Measurements from ENCODE around the gene TSC22D4.
"Not testable (repeated sequence)": the region's sequence is repeated elsewhere in the genome, so short reads cannot be mapped to it uniquely, and the experiment has no call there.

Gene TSC22D4

DNA sequence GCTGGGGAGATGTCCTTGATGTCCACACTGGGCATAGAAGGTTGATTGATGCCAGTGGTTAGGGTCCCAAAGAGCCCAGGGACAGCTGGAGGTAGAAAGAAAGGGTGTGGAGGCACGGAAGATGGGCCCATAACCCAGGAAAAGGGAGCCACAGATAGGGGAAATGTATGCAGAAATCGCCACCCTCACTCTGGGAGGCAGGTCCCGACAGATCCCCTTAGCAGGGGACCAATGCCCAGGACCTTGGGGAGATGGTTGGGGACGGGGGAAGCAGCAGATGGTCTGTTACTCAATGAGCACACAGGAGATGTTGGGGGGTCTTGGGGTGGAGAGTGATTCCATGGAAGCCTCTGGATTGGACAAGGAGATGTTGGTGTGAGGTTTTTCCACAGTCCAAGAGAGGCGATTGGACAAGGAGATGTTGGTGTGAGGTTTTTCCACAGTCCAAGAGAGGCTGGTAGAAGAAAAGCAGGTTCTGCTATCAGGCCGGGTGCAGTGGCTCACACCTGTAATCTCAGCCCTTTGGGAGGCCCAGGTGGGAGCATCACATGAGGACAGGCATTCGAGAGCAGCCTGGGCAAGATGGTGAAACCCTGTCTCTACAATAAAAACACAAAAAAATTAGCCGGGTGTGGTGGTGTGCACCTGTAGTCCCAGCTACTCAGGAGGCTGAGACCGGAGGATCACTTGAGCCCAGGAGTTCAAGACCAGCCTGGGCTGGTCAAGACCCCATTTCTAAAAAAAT is 35.7 kb downstream of the TSC22D4 start:
- no peak for DNase-seq (ENCODE audit: low read depth)

DNA sequence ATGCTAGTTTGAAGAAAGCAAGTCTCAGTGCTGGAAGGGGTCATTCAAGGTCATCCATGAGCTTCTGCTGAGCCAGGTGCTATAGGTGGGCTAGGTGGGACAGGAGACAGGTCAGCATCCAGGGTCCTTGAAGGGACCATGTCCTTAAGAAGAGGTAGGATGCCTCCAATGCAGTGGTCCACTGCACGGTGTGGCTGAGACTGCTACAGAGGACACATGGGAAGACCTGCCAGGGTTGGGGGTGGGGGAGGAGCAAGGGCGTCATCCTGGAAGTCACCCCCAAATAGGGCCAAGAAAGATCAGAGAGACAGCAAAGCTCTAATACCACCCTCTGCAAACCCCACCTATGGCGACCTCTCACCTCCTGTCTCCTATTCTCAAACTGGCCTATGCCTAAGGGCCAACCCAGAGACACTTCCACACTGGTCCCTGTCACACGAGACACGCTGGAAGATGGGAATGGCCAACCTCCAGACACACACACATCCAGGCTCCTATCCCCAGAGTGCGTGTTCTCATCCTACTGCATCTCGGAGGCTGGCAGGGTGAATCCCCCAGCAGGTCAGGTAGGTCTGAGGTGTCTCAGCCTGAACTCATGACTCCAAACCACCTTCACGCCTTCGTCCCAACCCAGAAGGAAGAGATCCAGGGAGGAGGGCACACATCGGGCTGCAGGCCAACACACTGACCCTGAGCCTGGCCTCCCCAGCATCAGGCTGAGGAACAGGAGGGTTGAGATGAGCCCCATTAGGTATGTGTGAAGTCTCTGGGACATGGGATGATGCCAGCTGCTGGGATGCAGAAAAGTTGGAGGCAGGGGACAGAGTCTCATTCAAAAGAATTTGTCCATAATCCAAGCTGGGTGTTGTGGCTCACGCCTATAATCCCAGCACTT is 37.1 kb downstream of the TSC22D4 start:
- no peak for DNase-seq (ENCODE audit: low read depth)

DNA sequence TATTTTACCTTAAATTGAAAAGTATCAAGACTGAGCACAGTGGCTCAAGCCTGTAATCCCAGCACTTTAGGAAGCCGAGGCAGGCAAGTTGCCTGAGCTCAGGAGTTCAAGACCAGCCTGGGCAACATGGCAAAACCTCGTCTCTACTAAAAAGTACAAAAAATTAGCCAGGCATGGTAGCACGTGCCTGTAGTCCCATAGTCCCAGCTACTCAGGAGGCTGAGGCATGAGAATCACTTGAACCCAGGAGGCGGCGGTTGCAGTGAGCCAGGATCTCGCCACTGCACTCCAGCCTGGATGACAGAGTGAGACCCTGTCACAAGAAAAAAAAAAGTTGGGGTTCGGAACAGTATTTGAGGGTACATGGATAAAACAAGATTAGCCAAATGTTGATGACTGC is 39.8 kb downstream of the TSC22D4 start:
- not testable (repeated sequence) for DNase-seq (ENCODE audit: low read depth)

GRCh38 chr7:100438731-100439130 is 40.3 kb downstream of the TSC22D4 start:
- not testable (repeated sequence) for DNase-seq (ENCODE audit: low read depth)

- no peak for DNase-seq (ENCODE audit: low read depth)
These were observed 40.8 kb downstream of the TSC22D4 start for GRCh38 chr7:100438172-100438571.

DNA sequence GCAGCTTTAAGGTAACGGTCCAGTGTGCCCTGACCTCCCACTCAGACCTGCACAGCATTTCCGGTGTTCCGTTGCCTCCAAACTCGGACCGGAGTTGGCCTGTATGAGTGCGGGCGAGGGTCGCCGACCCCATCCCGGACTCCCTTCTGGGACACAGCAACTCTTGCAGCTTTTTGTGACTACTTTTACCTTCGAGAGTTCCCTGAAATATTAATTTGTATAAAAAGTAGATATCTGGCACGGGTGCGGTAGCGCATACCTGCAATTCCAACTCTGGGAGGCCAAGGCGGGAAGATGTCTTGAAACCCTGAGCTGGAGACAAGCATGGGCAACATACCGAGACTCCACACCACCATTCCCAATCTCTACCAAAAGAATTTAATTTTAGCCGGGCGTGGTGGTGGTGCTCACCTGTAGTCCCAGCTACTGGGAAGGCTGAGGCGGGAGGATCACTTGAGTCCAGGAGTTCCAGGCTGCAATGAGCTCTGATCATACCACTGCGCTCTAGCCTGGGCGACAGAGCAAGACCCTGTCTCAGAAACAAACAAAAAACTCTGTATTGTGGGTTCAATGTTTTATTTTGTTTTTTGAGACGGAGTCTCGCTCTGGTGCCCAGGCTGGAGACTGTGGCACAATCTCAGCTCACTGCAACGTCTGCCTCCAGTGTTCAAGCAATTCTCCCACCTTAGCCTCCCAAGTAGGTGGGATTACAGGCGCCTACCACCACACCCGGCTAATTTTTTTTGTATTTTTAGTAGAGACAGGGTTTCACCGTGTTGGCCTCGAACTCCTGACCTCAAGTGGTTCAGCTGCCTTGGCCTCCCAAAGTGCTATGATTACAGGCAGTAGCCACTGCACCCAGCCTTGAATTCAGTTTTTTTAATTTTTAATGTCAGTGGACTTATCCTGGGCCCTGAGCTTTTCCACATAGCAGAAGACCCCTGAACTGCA is 41.6 kb downstream of the TSC22D4 start:
- DNase-seq (ENCODE audit: low read depth): no peak

DNA sequence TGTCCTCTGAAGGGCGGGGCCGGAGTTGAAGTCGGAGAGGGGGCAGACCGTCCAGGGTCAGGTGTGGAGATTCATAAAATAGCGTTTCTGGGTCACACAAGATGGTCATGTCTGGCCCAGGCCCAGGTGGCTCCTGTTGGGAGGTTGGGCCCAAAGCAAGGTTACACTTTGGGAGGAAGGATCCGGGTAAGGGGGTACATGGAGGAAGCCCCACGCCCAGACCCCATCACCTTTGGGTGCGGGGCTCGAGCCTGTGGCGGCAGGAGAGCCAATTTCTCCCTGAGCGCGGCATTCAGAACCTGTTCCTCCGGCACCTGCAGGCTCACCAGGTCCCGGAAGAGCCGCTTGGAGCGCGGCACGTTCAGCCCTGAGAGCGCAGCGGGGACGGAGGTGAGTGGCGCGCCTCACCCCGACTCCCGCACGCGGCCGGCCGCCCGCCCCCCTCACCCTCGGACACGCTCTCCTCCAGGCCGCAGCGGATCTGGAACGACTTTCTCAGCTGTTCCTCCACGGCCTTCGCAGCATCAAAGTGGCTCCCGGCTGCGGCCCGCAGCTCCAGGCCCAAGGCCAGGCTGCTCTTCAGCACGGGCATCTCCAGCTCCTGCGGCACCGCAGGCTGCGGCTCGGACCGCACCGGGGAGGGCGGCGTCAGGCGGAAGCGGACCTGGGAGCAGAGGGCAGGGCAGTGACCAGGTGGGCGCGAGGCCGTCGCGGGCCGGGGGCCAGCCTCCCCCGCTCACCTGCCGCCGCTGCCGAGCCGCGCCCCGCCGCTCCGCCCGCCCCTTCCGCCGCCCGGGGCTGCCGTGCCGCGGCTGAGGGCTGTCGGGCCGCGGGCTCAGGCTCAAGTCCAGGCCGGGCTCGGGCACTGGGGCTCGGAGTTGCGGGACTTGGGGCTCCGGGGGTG is 43.4 kb downstream of the TSC22D4 start:
- no peak for DNase-seq (ENCODE audit: low read depth)

DNA sequence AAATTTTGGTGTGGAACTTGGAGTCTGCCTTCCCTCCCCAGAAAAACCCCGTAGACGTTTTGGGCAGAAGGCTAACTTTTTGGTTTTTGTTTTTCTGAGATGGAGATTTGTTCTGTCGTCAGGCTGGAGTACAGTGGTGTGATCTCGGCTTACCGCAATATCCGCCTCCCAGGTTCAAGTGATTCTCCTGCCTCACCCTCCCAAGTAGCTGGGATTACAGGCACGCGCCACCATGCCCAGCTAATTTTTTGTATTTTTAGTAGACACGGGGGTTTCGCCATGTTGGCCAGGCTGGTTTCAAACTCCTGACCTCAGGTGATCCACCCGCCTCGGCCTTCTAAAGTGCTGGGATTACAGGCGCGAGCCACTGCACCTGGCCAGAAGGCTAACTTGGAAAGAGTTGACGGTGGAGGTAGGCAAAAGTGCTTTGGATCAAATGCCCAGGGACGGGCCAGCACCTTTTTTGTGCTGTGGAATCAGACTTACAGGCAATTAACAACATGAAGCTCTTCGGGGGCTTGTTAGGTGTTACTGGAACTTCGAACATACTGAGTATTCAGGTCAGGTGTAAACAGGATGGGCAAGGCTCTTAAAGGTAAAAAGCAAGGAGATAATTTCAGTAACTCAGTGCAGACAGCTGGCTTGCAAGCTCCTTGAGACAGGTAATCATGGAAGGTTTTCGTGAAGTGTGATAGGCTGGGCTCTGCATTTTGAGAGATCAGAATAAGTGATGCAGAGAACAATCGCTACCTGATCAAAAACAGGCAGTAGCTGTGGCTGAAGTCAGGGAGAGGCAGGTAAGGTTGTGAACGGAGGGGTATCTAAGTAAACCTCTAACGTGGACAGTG is 44.5 kb downstream of the TSC22D4 start:
- no peak for DNase-seq (ENCODE audit: low read depth)

GRCh38 chr7:100433592-100434296 is 45.3 kb downstream of the TSC22D4 start:
- DNase-seq (ENCODE audit: low read depth): no peak

DNA sequence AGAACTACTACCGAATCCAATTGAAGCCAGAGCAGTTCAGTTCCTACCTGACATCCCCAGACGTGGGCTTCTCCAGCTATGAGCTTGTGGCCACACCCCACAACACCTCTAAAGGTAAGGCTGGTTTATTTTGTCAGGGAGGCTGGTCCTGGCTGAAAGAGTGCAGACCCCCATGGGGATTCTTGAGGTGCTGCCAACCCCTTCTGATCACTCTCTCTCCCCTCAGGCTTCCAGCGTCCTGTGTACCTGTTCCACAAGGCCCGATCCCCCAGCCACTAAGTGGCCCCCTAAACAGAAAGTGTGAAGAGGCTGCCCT is 45.8 kb downstream of the TSC22D4 start:
- DNase-seq (ENCODE audit: low read depth): no peak

DNA sequence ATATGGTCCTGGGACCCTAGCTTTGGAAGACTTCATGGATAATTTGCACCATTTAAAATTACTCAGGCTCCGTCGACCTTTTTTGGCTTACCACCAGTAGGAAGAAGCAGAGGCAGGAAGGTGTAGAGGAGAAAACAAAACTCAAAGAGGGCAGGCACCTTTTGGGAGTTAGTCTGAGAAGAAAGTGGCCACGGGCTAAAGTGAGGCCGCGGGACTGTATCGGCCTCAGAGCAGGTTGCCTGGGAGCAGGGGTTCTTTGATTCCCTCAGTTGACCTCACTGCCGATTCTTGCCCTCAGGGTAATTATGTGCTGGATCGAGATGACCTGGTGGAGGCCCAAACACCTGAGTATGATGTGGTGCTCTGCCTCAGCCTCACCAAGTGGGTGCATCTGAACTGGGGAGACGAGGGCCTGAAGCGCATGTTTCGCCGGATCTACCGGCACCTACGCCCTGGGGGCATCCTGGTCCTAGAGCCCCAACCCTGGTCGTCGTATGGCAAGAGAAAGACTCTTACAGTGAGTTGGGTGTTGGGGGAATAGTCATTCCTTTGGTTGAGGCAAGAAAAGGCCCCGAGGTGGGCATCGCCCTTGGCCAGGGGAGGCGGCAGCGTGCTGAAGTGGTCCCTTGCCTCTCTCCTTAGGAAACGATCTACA is 46.3 kb downstream of the TSC22D4 start:
- no peak for DNase-seq (ENCODE audit: low read depth)

- DNase-seq (ENCODE audit: low read depth): no peak
These were observed 47.0 kb downstream of the TSC22D4 start for GRCh38 chr7:100432053-100432452.

- no peak for DNase-seq (ENCODE audit: low read depth)
These were observed 47.7 kb downstream of the TSC22D4 start for GRCh38 chr7:100431286-100431735.

- no peak for DNase-seq (ENCODE audit: low read depth)
These were observed 48.3 kb downstream of the TSC22D4 start for GRCh38 chr7:100430493-100431285.

DNA sequence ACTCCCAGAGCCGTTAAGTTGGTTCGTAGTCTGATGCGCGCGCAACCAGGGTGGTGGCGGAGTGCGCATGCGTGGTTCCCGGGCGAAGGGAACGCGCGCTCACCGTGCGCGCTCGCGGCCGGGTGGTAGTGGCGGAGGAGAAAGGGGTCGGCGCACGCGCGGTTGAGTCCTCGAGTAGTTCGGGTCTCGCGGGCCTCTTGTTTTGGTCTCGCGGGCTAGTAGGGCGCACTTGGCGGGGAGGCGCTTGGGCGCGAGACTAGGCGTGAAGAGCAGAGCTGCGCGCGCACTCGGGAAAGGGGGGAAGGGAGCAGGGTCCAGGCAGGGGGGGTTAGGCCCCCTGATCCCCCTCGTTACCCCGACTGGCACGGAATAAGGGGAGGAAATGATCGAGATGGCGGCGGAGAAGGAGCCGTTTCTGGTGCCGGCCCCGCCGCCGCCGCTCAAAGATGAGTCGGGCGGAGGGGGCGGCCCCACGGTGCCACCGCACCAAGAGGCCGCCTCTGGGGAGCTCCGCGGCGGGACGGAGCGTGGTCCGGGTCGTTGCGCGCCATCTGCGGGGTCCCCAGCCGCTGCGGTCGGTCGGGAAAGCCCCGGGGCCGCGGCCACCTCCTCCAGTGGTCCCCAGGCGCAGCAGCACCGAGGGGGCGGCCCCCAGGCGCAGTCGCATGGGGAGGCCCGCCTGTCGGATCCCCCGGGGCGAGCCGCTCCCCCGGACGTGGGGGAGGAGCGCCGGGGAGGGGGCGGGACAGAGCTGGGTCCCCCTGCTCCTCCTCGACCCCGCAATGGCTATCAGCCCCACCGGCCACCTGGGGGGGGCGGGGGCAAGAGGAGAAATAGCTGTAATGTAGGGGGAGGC is 49.1 kb downstream of the TSC22D4 start, which contains the start of gene MEPCE:
MEPCE (plus strand) TSS at position 195 of the 856 bp plus-strand sequence; CDS start at position 383, 188 bp downstream.
- peak; percentile 54 for DNase-seq (ENCODE audit: low read depth)

- DNase-seq (ENCODE audit: low read depth): peak; percentile 89
These were observed 49.9 kb downstream of the TSC22D4 start for GRCh38 chr7:100428967-100429636.

All from GM04503 (cell line).